Gastrocnemius medialis (tissue), 4 donors: Measurements from ENCODE around the gene FDPS. TPM values are rescaled to one million over a fixed set of nuclear protein-coding genes. Genes with fewer than 3 reads are reported as not detected.

Source experiments
- ATAC-seq, 2 donors: fragments of 150-250 bp; one replicate each; pipeline ENCODE4 v1.9.1; 2016
- DNase-seq, 2 donors: peaks; one replicate each; pipeline ENCODE4 v3.0.0-alpha.2; 2019
- H3K27ac ChIP-seq, 4 donors: fragments of 200-600 bp; sonication (generic); 1 replicate in 1 of 4; 2 replicates in 3 of 4; pipeline ENCODE4 v1.5.1; 2016 to 2018; ENCODE audit warnings: mild to moderate bottlenecking in 2 of 4, moderate library complexity in 1 of 4
- H3K27me3 ChIP-seq, 3 donors: fragments of 200-600 bp; sonication (generic) in 2 of 3; 1 replicate in 1 of 3; 2 replicates in 2 of 3; pipeline versions ENCODE4 v1.5.1 to v1.6.0; 2016 to 2019; ENCODE audit warnings: mild to moderate bottlenecking in 1 of 3, moderate library complexity in 1 of 3
- H3K36me3 ChIP-seq, 2 donors: fragments of 200-600 bp; sonication (generic) in 1 of 2; one replicate each; pipeline ENCODE4 v1.5.1; 2017 to 2018
- H3K4me1 ChIP-seq, 2 donors: fragments of 200-600 bp; sonication (generic) in 1 of 2; one replicate each; pipeline ENCODE4 v1.5.1; 2016 to 2017; ENCODE audit warnings: mild to moderate bottlenecking in 2 of 2
- H3K4me3 ChIP-seq, 4 donors: fragments of 200-600 bp; sonication (generic) in 3 of 4; 1 replicate in 1 of 4; 2 replicates in 3 of 4; pipeline ENCODE4 v1.5.1; 2016 to 2019; ENCODE audit warnings: mild to moderate bottlenecking in 2 of 4
- H3K9me3 ChIP-seq, 3 donors: fragments of 200-600 bp; sonication (generic) in 2 of 3; 1 replicate in 1 of 3; 2 replicates in 2 of 3; pipeline ENCODE4 v1.5.1; 2016 to 2019
- POLR2A ChIP-seq, 2 donors: fragments of 450-650 bp; IDR thresholded peaks; one replicate each; pipeline ENCODE4 v1.6.1; 2017; ENCODE audit warnings: antibody characterized with exemption in 2 of 2, mild to moderate bottlenecking in 2 of 2, moderate library complexity in 2 of 2
- in situ Hi-C, 4 donors: fragments of 200-750 bp; cut with MboI; loops; one replicate each; pipeline versions ENCODE4 v1.15.0 to v1.8.0; 2017; ENCODE audit warnings: low sequenced_read_pairs in 4 of 4
- intact Hi-C: fragments of 100-400 bp; cut with DNase I; formaldehyde crosslinking; loops from one replicate; pipeline ENCODE4 v1.15.1; 2023; ENCODE audit warnings: low total_unique reads
- total RNA-seq, 4 donors: library from RNA; depleted of rRNA; stranded (reverse); fragments of >200 nt; gene quantifications; one replicate each; pipeline versions ENCODE4 v1.1.0 to v1.2.3, GENCODE V29; 2016
- TF ChIP-seq, protein P1 (sequence below), 5 experiments: fragments of 450-650 bp in 3 of 5; fragments of 200-600 bp in 2 of 5; sonication (generic) in 2 of 5; IDR thresholded peaks in 4 of 5; conservative IDR thresholded peaks in 1 of 5; 1 replicate in 4 of 5; 2 replicates in 1 of 5; pipeline ENCODE4 v1.5.1; 2016 to 2019; ENCODE audit warnings: antibody characterized with exemption in 5 of 5, mild to moderate bottlenecking in 3 of 5, moderate library complexity in 3 of 5

The FDPS gene
- total RNA-seq, result 10 to 100 TPM; 47.6 to 65.4 (median 49.1) TPM

DNA sequence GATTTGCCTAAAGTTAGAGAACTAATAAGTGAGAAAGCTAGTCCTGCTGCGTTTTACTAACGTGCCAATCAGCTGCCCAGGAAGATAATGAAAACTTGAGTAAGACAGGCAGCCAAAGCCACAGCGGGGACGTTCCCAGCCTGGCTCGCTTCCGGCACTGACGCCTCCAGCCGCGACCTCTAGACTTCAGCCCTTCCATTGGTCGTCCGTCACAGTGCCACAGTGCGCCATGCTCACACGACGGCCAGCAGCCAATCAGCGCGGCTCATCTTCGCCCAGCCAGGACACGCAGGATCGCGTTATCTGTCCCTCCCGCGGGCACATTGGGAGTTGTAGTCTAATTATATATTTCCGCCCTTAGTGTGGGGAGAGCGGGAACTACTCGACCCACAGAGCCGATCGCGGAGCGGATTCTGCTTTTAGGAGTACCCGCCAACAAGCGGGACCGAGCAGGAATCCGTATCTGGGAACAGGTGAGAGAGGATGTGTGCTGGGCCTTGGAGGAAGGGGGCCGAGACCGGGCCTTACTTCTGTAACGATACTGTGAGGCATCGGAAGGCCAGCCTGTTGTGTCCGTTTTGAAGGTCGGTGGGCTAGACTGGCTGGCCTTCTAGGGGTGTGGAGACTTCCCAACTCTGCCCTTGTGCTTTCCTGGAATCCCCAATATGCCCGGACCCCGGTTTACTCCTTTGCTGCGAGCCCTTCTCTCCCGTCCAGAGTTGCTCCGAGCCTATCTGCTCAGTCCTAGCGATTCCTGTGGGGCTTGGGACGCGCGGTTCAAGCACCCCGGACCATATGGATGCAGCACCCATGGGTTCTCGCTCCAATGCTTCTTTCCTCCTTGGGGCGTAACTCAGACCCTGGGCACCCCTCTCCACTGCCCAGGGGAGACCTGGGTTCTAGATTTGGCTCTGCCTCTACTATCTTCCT lies at the start of gene FDPS:
FDPS (plus strand) TSS at position 374 of the 930 bp plus-strand sequence. CDS start 924 bp downstream, outside the sequence.
- intact Hi-C loops, result loop anchor here (1.0 to 5.0 kb wide), 8 partner anchors 16 to 549 kb away; partner anchors contain the start of genes CLK2, ENTREP3, GON4L and HCN3
- DNase-seq, result peak; percentile 99
- TF ChIP-seq, protein P1, sequence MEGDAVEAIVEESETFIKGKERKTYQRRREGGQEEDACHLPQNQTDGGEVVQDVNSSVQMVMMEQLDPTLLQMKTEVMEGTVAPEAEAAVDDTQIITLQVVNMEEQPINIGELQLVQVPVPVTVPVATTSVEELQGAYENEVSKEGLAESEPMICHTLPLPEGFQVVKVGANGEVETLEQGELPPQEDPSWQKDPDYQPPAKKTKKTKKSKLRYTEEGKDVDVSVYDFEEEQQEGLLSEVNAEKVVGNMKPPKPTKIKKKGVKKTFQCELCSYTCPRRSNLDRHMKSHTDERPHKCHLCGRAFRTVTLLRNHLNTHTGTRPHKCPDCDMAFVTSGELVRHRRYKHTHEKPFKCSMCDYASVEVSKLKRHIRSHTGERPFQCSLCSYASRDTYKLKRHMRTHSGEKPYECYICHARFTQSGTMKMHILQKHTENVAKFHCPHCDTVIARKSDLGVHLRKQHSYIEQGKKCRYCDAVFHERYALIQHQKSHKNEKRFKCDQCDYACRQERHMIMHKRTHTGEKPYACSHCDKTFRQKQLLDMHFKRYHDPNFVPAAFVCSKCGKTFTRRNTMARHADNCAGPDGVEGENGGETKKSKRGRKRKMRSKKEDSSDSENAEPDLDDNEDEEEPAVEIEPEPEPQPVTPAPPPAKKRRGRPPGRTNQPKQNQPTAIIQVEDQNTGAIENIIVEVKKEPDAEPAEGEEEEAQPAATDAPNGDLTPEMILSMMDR (IDR thresholded peaks at IDR 0.05 in 4 of 5, conservative IDR thresholded peaks at IDR 0.05 in 1 of 5), result peak in 2 of 5 experiments; percentile 25 to 45
- peak; percentile 56 to 70 for TF ChIP-seq POLR2A (IDR thresholded peaks at IDR 0.05)
- in situ Hi-C loops, result no loop called here
- H3K27ac ChIP-seq, result peak within 1 kb of the TSS; percentile 83 to 93 (median 86)
- peak; percentile 97 to 99 for ATAC-seq
- peaks cover 14% of the 10 kb centered on the region in 2 donors for H3K4me1 ChIP-seq
- peaks cover 0 to 13% of the 10 kb centered on the region in 2 donors for H3K36me3 ChIP-seq
- peak within 1 kb of the TSS; percentile 86 to 97 (median 90) for H3K4me3 ChIP-seq
- H3K9me3 ChIP-seq, result no peaks in the 10 kb centered on the region
- H3K27me3 ChIP-seq, result no peaks in the 10 kb centered on the region

- Histone ChIP-seq H3K27ac (no peak overlapping the region), H3K36me3 (peaks cover 0 to 52% of the 10 kb centered on the region in 2 donors), H3K9me3 (no peaks in the 10 kb centered on the region), H3K4me1 (peaks cover 20 to 26% of the 10 kb centered on the region in 2 donors), H3K4me3 (no peak overlapping the region), H3K27me3 (no peaks in the 10 kb centered on the region)
- ATAC-seq, result no peak
- in situ Hi-C loops (loop anchor here in 1 of 4 donors (10.0 kb wide), 1 partner anchor 55 kb away; no protein-coding TSS in a partner anchor), intact Hi-C loops (no loop called here)
- TF ChIP-seq, protein P1 (IDR thresholded peaks at IDR 0.05 in 4 of 5, conservative IDR thresholded peaks at IDR 0.05 in 1 of 5), result no peak
- TF ChIP-seq POLR2A (IDR thresholded peaks at IDR 0.05), result no peak
- DNase-seq, result no peak
These were observed 48.4 kb upstream of the FDPS start for GRCh38 chr1:155260276-155260675.

DNA sequence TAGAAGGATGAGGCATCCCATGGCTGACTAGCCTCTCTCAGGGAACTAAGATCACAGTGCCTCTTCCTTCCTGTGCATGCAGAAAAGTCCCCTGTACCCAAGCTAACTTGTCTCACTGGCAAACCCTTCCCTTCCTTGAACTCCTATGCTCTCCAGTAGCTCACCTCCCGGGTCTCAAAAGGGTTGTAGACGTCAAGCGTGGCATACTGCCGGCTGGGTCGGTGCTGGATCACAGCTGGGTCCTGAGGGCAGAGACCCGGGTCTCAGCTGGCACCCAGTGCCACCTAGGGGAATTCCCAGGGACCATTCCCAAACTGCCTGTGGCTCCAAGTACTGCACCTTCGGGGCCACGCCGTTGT lies 47.2 kb upstream of the FDPS start:
- in situ Hi-C loops (loop anchor here in 1 of 4 donors (10.0 kb wide), 1 partner anchor 53 kb away; no protein-coding TSS in a partner anchor), intact Hi-C loops (no loop called here)
- no peak for TF ChIP-seq POLR2A (IDR thresholded peaks at IDR 0.05)
- TF ChIP-seq, protein P1 (IDR thresholded peaks at IDR 0.05 in 4 of 5, conservative IDR thresholded peaks at IDR 0.05 in 1 of 5), result no peak
- Histone ChIP-seq H3K27ac (peak overlapping the region; percentile 79 to 90 (median 88)), H3K4me3 (peak overlapping the region; percentile 71 to 86 (median 76)), H3K27me3 (no peaks in the 10 kb centered on the region), H3K9me3 (no peaks in the 10 kb centered on the region), H3K4me1 (peaks cover 14 to 20% of the 10 kb centered on the region in 2 donors), H3K36me3 (peaks cover 0 to 64% of the 10 kb centered on the region in 2 donors)
- DNase-seq (no peak), ATAC-seq (peak in 1 of 2 donors; percentile 6)

DNA sequence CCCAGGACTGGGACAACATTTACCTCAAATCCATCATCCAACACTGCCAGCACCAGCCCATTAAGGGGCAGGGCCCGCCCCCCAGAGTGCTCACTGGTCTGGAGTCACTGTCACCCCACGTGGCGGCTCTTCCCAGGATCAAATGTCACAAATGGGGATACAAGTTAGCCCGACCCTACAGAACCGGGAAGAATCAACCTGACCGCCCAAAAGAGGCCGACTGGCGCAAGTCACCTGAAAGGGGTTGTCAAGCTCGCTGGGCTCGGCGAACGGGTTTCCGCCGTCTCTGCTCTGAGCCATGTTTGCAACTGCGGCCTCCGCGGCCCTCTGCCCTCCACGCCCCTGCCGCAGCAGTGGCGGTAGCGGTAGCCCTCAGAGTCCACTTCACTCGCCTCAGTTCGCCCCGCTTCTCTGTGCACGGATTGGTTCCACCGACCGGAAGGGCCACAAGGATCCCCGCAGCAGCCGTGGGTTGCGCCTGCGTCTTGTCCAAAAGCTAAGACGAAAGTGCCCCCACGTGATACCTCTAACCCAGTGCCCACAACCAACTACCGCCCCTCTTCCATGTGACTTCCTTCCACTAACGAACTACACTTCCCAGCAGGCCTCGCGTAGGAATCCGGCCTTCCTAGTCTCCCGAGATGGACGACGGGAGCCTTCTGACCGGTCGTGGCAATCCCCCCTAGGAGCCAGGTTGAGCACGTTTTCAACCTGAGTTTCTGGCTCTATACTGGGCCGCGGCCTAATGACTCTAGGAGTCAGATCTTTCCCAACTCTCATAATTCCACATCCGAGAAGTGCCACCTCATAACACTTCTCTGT lies 46.6 kb upstream of the FDPS start, which contains the start of gene SCAMP3:
SCAMP3 (minus strand) TSS at position 509 of the 822 bp plus-strand sequence; CDS start at position 300, 209 bp downstream.
- peaks cover 0 to 69% of the 10 kb centered on the region in 2 donors for H3K36me3 ChIP-seq
- peak; percentile 100 for ATAC-seq
- in situ Hi-C loops, result loop anchor here in 1 of 4 donors (10.0 kb wide), 1 partner anchor 53 kb away; no protein-coding TSS in a partner anchor
- peak within 1 kb of the TSS; percentile 71 to 86 (median 76) for H3K4me3 ChIP-seq
- TF ChIP-seq, protein P1 (IDR thresholded peaks at IDR 0.05 in 4 of 5, conservative IDR thresholded peaks at IDR 0.05 in 1 of 5), result no peak
- peak; percentile 67 to 83 for TF ChIP-seq POLR2A (IDR thresholded peaks at IDR 0.05)
- peaks cover 20 to 26% of the 10 kb centered on the region in 2 donors for H3K4me1 ChIP-seq
- peak within 1 kb of the TSS; percentile 79 to 90 (median 88) for H3K27ac ChIP-seq
- peak; percentile 98 to 99 for DNase-seq
- intact Hi-C loops, result loop anchor here (1.0 kb wide), 2 partner anchors 11 to 46 kb away; partner anchors contain the start of genes CLK2 and FDPS
- no peaks in the 10 kb centered on the region for H3K9me3 ChIP-seq
- H3K27me3 ChIP-seq, result no peaks in the 10 kb centered on the region
